HepG2 (cell line): Measurements from ENCODE around the gene ZFYVE26. TPM values are rescaled to one million over a fixed set of nuclear protein-coding genes. Genes with fewer than 3 reads are reported as not detected.

Experiments
- ATAC-seq: fragments of 200-7000 bp; cut with Tn5 transposase; 3 replicates; pipeline ENCODE4 v1.9.1; 2020; ENCODE audit warnings: mild to moderate bottlenecking, moderate library complexity
- BruUV-seq: library from RNA; stranded (reverse); fragments of 400-500 nt; replicated peaks from 2 replicates; lab custom pipeline; 2021; lab: Mats Ljungman, UMichigan
- CTCF ChIA-PET: fragments of 300-600 bp; formaldehyde crosslinking; extraction: SDS; loops from one replicate; lab custom pipeline; 2021; ENCODE audit warnings: low total read pairs, inconsistent platforms, low intra/inter-chr PET ratio; lab: Yijun Ruan, JAX
- POLR2A ChIA-PET: fragments of 350-600 bp; sonication (Branson Sonifier 250); formaldehyde crosslinking; loops from one replicate; lab custom pipeline; 2020; ENCODE audit warnings: antibody characterized with exemption, inconsistent platforms; lab: Yijun Ruan, JAX
- DNase-seq: peaks from one replicate; pipeline ENCODE4 v3.0.0-alpha.2; 2015; ENCODE audit warnings: low spot score
- FAIRE-seq: peaks from 3 replicates; lab custom pipeline; 2011; peaks lifted over from hg19 to GRCh38; lab: Jason Lieb, UNC
- H2AFZ ChIP-seq: one replicate; pipeline ENCODE4 v1.6.1; 2011; ENCODE audit warnings: low read length, inconsistent platforms
- H3K27ac ChIP-seq: fragments of 300-600 bp; 3 replicates; pipeline ENCODE4 v1.8.0; 2011; ENCODE audit warnings: mixed run types, mild to moderate bottlenecking, mixed read lengths, low read length, inconsistent platforms; ENCODE audit not compliant: insufficient read depth; ENCODE audit errors: extremely low read length
- H3K27me3 ChIP-seq, 2 experiments: fragments of 200-600 bp in 1 of 2; 2 replicates in 1 of 2; 3 replicates in 1 of 2; pipeline versions ENCODE4 v1.6.0 to v1.8.0; 2011; ENCODE audit warnings: low read length in 2 of 2, mild to moderate bottlenecking in 2 of 2, moderate library complexity in 2 of 2, inconsistent platforms in 1 of 2; ENCODE audit not compliant: insufficient read depth in 2 of 2, control insufficient read depth in 1 of 2
- H3K36me3 ChIP-seq, 2 experiments: fragments of 200-600 bp in 1 of 2; replicated peaks in 1 of 2; 2 replicates in 1 of 2; 3 replicates in 1 of 2; pipeline versions ENCODE4 v1.5.1 to v1.8.0; 2011; ENCODE audit warnings: low read length in 2 of 2, inconsistent platforms in 1 of 2; ENCODE audit not compliant: insufficient read depth in 2 of 2, control insufficient read depth in 1 of 2
- H3K4me1 ChIP-seq: 2 replicates; pipeline ENCODE4 v1.5.1; 2012; ENCODE audit warnings: low read length, inconsistent platforms; ENCODE audit not compliant: insufficient read depth
- H3K4me2 ChIP-seq: 2 replicates; pipeline ENCODE4 v1.6.0; 2011; ENCODE audit warnings: low read depth, low read length, inconsistent platforms
- H3K4me3 ChIP-seq, 3 experiments: fragments of 200-600 bp in 1 of 3; sonication (generic), shearing (Covaris generic) in 1 of 3; replicated peaks in 1 of 3; 2 replicates each; pipeline ENCODE4 v1.5.1; 2011 to 2016; ENCODE audit warnings: low read length in 3 of 3, inconsistent platforms in 2 of 3, low read depth in 2 of 3, mild to moderate bottlenecking in 2 of 3, control low read depth in 1 of 3, mixed read lengths in 1 of 3; ENCODE audit not compliant: insufficient read depth in 1 of 3
- H3K79me2 ChIP-seq: one replicate; pipeline ENCODE4 v1.6.1; 2011; ENCODE audit warnings: low read length, inconsistent platforms; ENCODE audit not compliant: insufficient read depth
- H3K9ac ChIP-seq: 2 replicates; pipeline ENCODE4 v1.6.0; 2011; ENCODE audit warnings: mild to moderate bottlenecking, low read depth, low read length, inconsistent platforms; ENCODE audit not compliant: insufficient read depth
- H3K9me3 ChIP-seq: 2 replicates; pipeline ENCODE4 v1.5.1; 2012; ENCODE audit warnings: mild to moderate bottlenecking, low read length
- H4K20me1 ChIP-seq: 2 replicates; pipeline ENCODE4 v1.6.0; 2011; ENCODE audit warnings: inconsistent platforms, mild to moderate bottlenecking, low read length, moderate library complexity; ENCODE audit not compliant: insufficient read depth
- ARID2 ChIP-seq: sonication (generic); formaldehyde crosslinking; IDR thresholded peaks from 2 replicates; pipeline ENCODE4 v1.8.1; 2022; ENCODE audit warnings: mild to moderate bottlenecking, missing genetic modification reagents, borderline replicate concordance
- ARNT2 ChIP-seq: sonication (generic); formaldehyde crosslinking; IDR thresholded peaks from 2 replicates; pipeline ENCODE4 v1.8.0; 2022; ENCODE audit warnings: mild to moderate bottlenecking, low read depth, missing genetic modification reagents, moderate library complexity
- ERF ChIP-seq: IDR thresholded peaks from 2 replicates; pipeline ENCODE4 v1.6.1; 2018; ENCODE audit warnings: missing biosample characterization, missing genetic modification reagents
- SP2 ChIP-seq: sonication (generic); formaldehyde crosslinking; IDR thresholded peaks from 2 replicates; pipeline ENCODE4 v1.5.1; 2020; ENCODE audit warnings: mild to moderate bottlenecking, missing genetic modification reagents
- SRSF4 ChIP-seq: fragments of 200-400 bp; formaldehyde crosslinking; IDR thresholded peaks from one replicate; pipeline ENCODE4 v1.6.1; 2018; ENCODE audit warnings: mild to moderate bottlenecking, low read depth, low read length, moderate library complexity; ENCODE audit not compliant: poor library complexity, severe bottlenecking
- ZFX ChIP-seq: sonication (generic); formaldehyde crosslinking; IDR thresholded peaks from 2 replicates; pipeline ENCODE4 v1.4.0; 2020; ENCODE audit warnings: mild to moderate bottlenecking, low read depth, missing genetic modification reagents, moderate library complexity
- ZNF224 ChIP-seq: sonication (generic); formaldehyde crosslinking; IDR thresholded peaks from 2 replicates; pipeline ENCODE4 v1.5.0; 2020; ENCODE audit warnings: mild to moderate bottlenecking, missing genetic modification reagents
- ZNF225 ChIP-seq: sonication (generic); formaldehyde crosslinking; IDR thresholded peaks from 2 replicates; pipeline ENCODE4 v1.4.0; 2020; ENCODE audit warnings: mild to moderate bottlenecking, missing genetic modification reagents
- ZNF318 ChIP-seq: sonication (generic); formaldehyde crosslinking; IDR thresholded peaks from 2 replicates; pipeline ENCODE4 v1.4.0; 2020; ENCODE audit warnings: mild to moderate bottlenecking, missing genetic modification reagents
- ZNF816 ChIP-seq: sonication (generic); formaldehyde crosslinking; IDR thresholded peaks from 2 replicates; pipeline ENCODE4 v1.8.0; 2022; ENCODE audit warnings: missing genetic modification reagents, mild to moderate bottlenecking, borderline replicate concordance
- ZNF83 ChIP-seq: sonication (generic); formaldehyde crosslinking; IDR thresholded peaks from 2 replicates; pipeline ENCODE4 v1.4.0; 2020; ENCODE audit warnings: missing genetic modification reagents, mild to moderate bottlenecking, borderline replicate concordance
- WGBS: methylation state at CpG from one replicate; pipeline ENCODE4 v1.1.6; 2017; ENCODE audit warnings: low lambda C conversion rate; 5-methylcytosine and 5-hydroxymethylcytosine counted together
- in situ Hi-C: cut with HindIII; loops from 2 replicates; pipeline ENCODE4 v1.10.0; 2017; ENCODE audit warnings: low pct_unique_long_range_greater_than_20kb; ENCODE audit not compliant: extremely low pct_ligation_motif_present
- intact Hi-C: fragments of 100-400 bp; cut with micrococcal nuclease; formaldehyde crosslinking; loops from one replicate; pipeline ENCODE4 v1.10.0; 2022; ENCODE audit not compliant: unreplicated experiment
- polyA plus RNA-seq, 8 experiments: library from polyadenylated mRNA; depleted of rRNA in 3 of 8; stranded (reverse) in 7 of 8; unstranded in 1 of 8; fragments of >200 nt; fragmentation: Illumina TruSeq in 4 of 8; extraction: Trizol in 4 of 8; gene quantifications; 2 replicates each; pipeline versions ENCODE4 v1.2.1 to v1.2.3, GENCODE V29; 2011 to 2016; ENCODE audit warnings: low read depth in 4 of 8, missing spikeins in 1 of 8, mixed read lengths in 1 of 8; ENCODE audit not compliant: insufficient read depth in 1 of 8
- total RNA-seq, 5 experiments: library from RNA; depleted of rRNA; stranded (reverse); fragments of >200 nt; fragmentation: Illumina TruSeq; extraction: Trizol; gene quantifications; 2 replicates each; pipeline ENCODE4 v1.2.3, GENCODE V29; 2016; ENCODE audit warnings: low read depth in 1 of 5

ZFYVE26 gene
- total and polyA plus RNA-seq, 2 of the 13 experiments (the other 11 are each of a cell fraction or from before 2014, with no cell fraction given), result 13.6 to 16.4 TPM

DNA sequence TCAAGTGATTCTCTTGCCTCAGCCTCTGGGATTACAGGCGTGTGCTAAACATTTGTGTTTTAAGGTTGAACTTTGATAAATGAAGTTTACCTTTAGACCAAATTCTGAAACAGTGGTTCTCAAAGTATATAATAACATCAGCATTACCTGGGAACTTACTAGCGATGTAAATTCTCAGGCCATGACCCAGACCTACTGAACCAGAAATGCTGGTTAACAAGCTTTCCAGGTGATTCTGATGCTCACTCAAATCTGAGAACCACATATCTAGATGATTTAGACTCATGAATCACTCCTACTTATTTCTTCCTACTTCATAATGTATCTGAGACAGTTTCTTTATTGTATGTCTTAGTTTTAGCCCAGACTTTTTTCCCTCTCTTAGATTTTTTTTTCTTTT lies 46.8 kb upstream of the ZFYVE26 start:
- Histone ChIP-seq H3K9ac (no peak overlapping the region), H3K4me3 (no peak overlapping the region), H3K4me1 (no peaks in the 10 kb centered on the region), H3K27ac (no peak overlapping the region), H3K4me2 (no peak overlapping the region), H4K20me1 (no peaks in the 10 kb centered on the region), H2AFZ (no peak overlapping the region), H3K36me3 (peaks cover 0 to 3% of the 10 kb centered on the region in 2 experiments; a peak in 2 of 5 replicates), H3K79me2 (no peaks in the 10 kb centered on the region), H3K9me3 (no peaks in the 10 kb centered on the region), H3K27me3 (no peaks in the 10 kb centered on the region)
- WGBS, result 99% methylated on average over 2 of the region's 2 CpGs
- BruUV-seq, result no TSS peak
- ChIA-PET POLR2A (no interaction called here), CTCF (no interaction called here)
- TF ChIP-seq ARID2, result no peak
- TF ChIP-seq ZNF83 (CRISPR knock-in tag), result no peak
- no peak for TF ChIP-seq ZNF318 (CRISPR knock-in tag)
- TF ChIP-seq ZNF225 (CRISPR knock-in tag), result no peak
- no peak for TF ChIP-seq ZNF816 (CRISPR knock-in tag)
- no peak for TF ChIP-seq ZNF224 (CRISPR knock-in tag)
- no peak for TF ChIP-seq SP2
- no peak for TF ChIP-seq ERF
- TF ChIP-seq SRSF4, result no peak
- no peak for TF ChIP-seq ZFX (CRISPR knock-in tag)
- TF ChIP-seq ARNT2, result no peak
- intact Hi-C loops, result no loop called here
- ATAC-seq (no peak), FAIRE-seq (no peak), DNase-seq (no peak)
- in situ Hi-C loops, result no loop called here
